Lower lobe of right lung (tissue), 2 donors: Measurements from ENCODE around the gene GUCY2D. TPM values are rescaled to one million over a fixed set of nuclear protein-coding genes. Genes with fewer than 3 reads are reported as not detected.

Experiments
- ATAC-seq, 2 donors: fragments of 200-7000 bp; cut with Tn5 transposase; one replicate each; pipeline ENCODE4 v1.9.1; 2020 to 2022; ENCODE audit warnings: mild to moderate bottlenecking in 2 of 2, moderate library complexity in 2 of 2
- DNase-seq: peaks from one replicate; pipeline ENCODE4 v3.0.0-alpha.2; 2020
- H3K27ac ChIP-seq: fragments of 200-600 bp; one replicate; pipeline ENCODE4 v1.8.0; 2022
- H3K27me3 ChIP-seq: fragments of 200-600 bp; one replicate; pipeline ENCODE4 v1.8.0; 2022; ENCODE audit warnings: low read depth
- H3K36me3 ChIP-seq: fragments of 200-600 bp; one replicate; pipeline ENCODE4 v1.8.0; 2022; ENCODE audit warnings: mild to moderate bottlenecking
- H3K4me1 ChIP-seq: fragments of 200-600 bp; one replicate; pipeline ENCODE4 v1.8.0; 2022
- H3K4me3 ChIP-seq: fragments of 200-600 bp; one replicate; pipeline ENCODE4 v1.8.0; 2022; ENCODE audit warnings: mild to moderate bottlenecking
- H3K9me3 ChIP-seq: fragments of 200-600 bp; one replicate; pipeline ENCODE4 v1.8.0; 2022
- intact Hi-C: fragments of 100-400 bp; cut with DNase I; formaldehyde crosslinking; loops from one replicate; pipeline ENCODE4 v1.11.0; 2022
- total RNA-seq: library from RNA; stranded (reverse); fragmentation: NEBNext Ultra II Directional; extraction: Animal tissue kit (Norgen Biotek cat#: 25700); gene quantifications from one replicate; pipeline ENCODE4 v1.2.1, GENCODE V29; 2021
- TF ChIP-seq, protein P1 (sequence below): fragments of 200-600 bp; IDR thresholded peaks from one replicate; pipeline ENCODE4 v1.8.0; 2022; ENCODE audit warnings: antibody characterized with exemption, mild to moderate bottlenecking
- donor health status: DM: no; HTN: yes; CAD: no; lungs with severe emphysema.

The GUCY2D gene
- total RNA-seq, 1 donor from 2014 or later: 3.1 TPM

DNA sequence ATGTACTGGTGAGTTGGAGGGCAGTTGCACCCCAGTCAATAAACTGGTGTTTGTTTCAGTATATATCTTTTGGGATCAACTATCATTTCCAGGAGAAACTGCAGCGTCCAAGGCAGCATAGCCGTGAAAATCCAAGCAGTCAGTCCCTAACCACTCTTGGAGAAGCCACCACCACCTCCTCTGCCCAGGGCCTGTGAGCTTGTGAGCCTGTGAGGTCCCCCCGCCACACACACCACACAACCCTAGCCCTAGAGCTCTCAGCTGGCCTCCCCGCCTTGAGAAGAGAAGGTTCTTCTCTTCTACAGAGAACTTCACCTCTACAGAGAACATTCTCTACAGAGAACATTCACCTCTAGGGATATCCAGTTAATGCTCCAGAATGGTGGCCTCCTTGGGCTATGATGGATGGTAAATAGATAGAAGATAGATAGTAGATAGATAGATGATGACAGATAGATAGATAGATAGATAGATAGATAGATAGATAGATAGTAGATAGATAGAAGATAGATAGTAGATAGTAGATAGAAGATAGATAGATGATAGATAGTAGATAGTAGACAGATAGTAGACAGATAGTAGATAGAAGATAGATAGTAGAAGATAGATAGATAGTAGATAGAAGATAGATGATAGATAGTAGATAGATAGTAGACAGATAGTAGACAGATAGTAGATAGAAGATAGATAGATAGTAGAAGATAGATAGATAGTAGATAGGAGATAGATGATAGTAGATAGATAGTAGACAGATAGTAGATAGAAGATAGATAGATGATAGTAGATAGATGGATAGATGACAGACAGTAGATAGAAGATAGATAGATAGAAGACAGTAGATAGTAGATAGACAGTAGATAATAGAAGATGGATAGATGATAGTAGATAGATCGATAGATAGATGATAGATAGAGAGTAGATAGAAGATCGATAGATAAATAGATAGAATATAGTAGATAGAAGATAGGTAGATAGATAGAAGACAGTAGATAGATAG is 50.1 kb downstream of the GUCY2D start:
- intact Hi-C loops: no loop called here
- Histone ChIP-seq H3K27ac (no peak overlapping the region), H3K4me3 (no peak overlapping the region), H3K9me3 (no peaks in the 10 kb centered on the region), H3K4me1 (peaks cover 24% of the 10 kb centered on the region), H3K27me3 (no peaks in the 10 kb centered on the region), H3K36me3 (no peaks in the 10 kb centered on the region)
- TF ChIP-seq, protein P1, sequence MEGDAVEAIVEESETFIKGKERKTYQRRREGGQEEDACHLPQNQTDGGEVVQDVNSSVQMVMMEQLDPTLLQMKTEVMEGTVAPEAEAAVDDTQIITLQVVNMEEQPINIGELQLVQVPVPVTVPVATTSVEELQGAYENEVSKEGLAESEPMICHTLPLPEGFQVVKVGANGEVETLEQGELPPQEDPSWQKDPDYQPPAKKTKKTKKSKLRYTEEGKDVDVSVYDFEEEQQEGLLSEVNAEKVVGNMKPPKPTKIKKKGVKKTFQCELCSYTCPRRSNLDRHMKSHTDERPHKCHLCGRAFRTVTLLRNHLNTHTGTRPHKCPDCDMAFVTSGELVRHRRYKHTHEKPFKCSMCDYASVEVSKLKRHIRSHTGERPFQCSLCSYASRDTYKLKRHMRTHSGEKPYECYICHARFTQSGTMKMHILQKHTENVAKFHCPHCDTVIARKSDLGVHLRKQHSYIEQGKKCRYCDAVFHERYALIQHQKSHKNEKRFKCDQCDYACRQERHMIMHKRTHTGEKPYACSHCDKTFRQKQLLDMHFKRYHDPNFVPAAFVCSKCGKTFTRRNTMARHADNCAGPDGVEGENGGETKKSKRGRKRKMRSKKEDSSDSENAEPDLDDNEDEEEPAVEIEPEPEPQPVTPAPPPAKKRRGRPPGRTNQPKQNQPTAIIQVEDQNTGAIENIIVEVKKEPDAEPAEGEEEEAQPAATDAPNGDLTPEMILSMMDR: no peak
- no peak for DNase-seq
- no peak for ATAC-seq

DNA sequence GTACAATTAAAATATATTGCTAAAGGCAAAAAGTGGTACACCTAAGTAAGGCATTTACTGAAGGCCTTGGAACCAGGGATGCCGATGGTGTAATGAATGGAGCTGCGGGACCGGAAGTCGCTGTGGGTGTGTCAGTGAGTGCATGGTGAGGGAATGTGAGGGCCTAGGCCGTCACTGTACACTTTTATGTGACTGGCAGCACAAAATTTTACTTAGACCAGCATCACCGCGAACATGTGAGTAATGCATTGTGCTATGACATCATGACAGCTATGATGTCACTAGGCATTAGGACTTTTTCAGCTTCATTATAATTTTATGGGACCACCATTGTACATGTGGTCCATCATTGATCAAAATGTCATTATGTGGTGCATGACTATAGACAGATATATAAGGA is 51.2 kb downstream of the GUCY2D start:
- DNase-seq (no peak), ATAC-seq (no peak)
- Histone ChIP-seq H3K9me3 (no peaks in the 10 kb centered on the region), H3K27ac (no peak overlapping the region), H3K4me3 (no peak overlapping the region), H3K36me3 (no peaks in the 10 kb centered on the region), H3K4me1 (peaks cover 25% of the 10 kb centered on the region), H3K27me3 (peaks cover 6% of the 10 kb centered on the region)
- TF ChIP-seq, protein P1: no peak
- intact Hi-C loops: no loop called here

DNA sequence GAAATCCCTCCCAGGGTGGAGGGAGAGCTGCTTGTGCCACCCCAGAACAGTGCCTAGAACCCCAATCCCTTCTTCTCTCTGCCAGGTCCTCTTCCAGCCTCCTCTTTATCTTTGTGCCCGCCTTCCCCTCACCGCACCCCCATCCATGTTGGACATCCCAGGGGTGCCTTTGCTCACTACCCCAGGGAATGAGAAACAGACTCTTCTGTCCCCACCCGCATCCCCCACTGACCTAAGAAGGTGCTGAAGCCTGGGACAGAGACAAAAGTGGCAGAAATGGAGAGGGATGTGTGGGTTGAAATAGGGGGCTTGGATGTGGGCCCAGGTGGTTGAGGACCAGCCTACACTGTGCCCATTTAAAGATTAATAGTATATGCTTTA is 53.4 kb downstream of the GUCY2D start:
- Histone ChIP-seq H3K27ac (peak overlapping the region; percentile 74), H3K27me3 (peaks cover 18% of the 10 kb centered on the region), H3K36me3 (no peaks in the 10 kb centered on the region), H3K9me3 (no peaks in the 10 kb centered on the region), H3K4me1 (peaks cover 25% of the 10 kb centered on the region), H3K4me3 (no peak overlapping the region)
- TF ChIP-seq, protein P1: no peak
- ATAC-seq (no peak), DNase-seq (peak; percentile 45)
- intact Hi-C loops: no loop called here

DNA sequence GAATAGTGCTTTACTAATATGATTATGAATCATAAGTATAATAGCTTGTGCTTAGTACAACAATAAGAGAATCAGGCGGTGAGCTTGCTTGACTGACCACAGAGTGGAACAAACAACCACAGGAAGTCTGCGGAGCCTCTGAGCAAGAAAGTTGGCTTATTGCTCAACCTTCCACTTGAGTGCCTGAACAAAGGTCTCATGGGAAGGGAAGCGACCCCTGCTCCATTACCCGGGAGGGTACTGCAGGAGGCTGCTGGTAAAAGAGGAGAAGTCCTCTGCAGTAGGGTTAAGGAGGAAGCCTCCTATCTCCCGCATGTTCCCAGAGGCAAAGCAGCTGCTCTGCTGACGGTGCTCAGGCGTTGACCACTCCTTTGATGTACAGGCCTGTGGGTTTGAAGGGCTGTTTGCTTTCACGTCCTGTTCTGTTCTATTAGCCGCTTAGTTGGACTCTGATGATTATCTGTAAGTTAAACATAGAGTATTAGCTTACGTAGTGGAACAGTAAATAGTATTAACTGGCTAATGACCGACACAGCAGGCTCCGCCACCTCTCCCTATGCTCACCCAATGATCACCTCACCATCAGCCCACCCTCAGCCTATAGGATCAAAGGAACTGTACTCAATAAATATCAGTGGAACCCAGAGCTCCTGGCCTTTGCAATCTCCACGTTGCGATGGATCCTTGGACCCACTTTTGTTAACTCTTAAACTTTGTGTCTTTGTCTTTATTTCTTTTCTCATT is 54.0 kb downstream of the GUCY2D start:
- TF ChIP-seq, protein P1: no peak
- ATAC-seq (peak; percentile 74 to 87), DNase-seq (peak; percentile 81)
- no peaks in the 10 kb centered on the region for H3K9me3 ChIP-seq
- no peaks in the 10 kb centered on the region for H3K36me3 ChIP-seq
- peak overlapping the region; percentile 74 for H3K27ac ChIP-seq
- peaks cover 24% of the 10 kb centered on the region for H3K27me3 ChIP-seq
- intact Hi-C loops: no loop called here
- H3K4me3 ChIP-seq: peak overlapping the region; percentile 22
- peaks cover 25% of the 10 kb centered on the region for H3K4me1 ChIP-seq

DNA sequence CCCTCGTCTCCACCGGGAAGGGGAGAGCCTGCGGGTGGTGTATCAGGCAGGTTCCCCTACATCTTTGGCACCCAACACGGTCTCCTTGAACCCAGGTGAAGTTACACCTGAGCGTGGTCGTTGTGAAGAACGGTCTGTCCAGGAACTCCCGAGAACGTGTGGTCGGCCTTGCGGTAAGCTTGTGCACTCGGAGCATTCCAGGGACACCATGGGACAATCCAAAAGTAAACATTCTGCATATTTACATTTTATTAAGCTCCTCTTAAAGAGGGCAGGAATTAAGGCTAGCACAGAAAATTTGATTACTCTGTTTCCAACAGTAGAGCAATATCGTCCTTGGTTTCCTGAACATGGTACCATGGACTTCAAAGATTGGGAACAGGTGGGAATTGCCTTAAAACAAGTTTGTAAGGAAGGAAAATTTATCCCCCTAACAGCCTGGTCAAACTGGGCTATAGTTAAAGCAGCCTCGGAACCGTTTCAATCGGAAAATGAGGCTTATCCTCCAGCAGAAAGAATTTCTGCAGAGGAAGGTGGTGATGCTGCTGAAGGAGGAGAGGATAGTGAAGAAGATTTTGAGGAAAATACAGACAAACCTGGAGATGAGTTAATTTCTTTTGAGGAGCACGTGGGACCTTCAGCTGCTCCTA is 54.7 kb downstream of the GUCY2D start:
- peak; percentile 40 to 42 for ATAC-seq
- H3K4me3 ChIP-seq: peak overlapping the region; percentile 22
- intact Hi-C loops: no loop called here

More for the DNA sequence above, 54.7 kb downstream of the GUCY2D start:
- Histone ChIP-seq H3K9me3 (no peaks in the 10 kb centered on the region), H3K4me1 (peaks cover 25% of the 10 kb centered on the region), H3K27me3 (peaks cover 31% of the 10 kb centered on the region), H3K27ac (peak overlapping the region; percentile 74), H3K36me3 (no peaks in the 10 kb centered on the region)
- TF ChIP-seq, protein P1: no peak
- DNase-seq: peak; percentile 48
